Smooth muscle cell (in vitro differentiated cells): Measurements from ENCODE around the gene KCNN2. TPM values are rescaled to one million over a fixed set of nuclear protein-coding genes. Genes with fewer than 3 reads are reported as not detected.

ENCODE experiments used
- DNase-seq: peaks from one replicate; lab custom pipeline; 2025; ENCODE audit not compliant: unreplicated experiment; lab: John Stamatoyannopoulos, UW
- H2AFZ ChIP-seq: fragments of 200-600 bp; sonication (generic); 2 replicates; pipeline ENCODE4 v1.6.0; 2016; ENCODE audit warnings: antibody characterized with exemption, low read depth, mild to moderate bottlenecking
- H3F3A ChIP-seq: fragments of 200-600 bp; sonication (generic); 2 replicates; pipeline ENCODE4 v1.6.0; 2017; ENCODE audit warnings: antibody characterized with exemption, low read depth
- H3K27ac ChIP-seq: fragments of 200-600 bp; sonication (generic); 2 replicates; pipeline ENCODE4 v1.5.1; 2016; ENCODE audit warnings: low read depth, mild to moderate bottlenecking
- H3K27me3 ChIP-seq: fragments of 200-600 bp; sonication (generic); 2 replicates; pipeline ENCODE4 v1.6.1; 2016; ENCODE audit warnings: low read depth, mild to moderate bottlenecking
- H3K36me3 ChIP-seq: fragments of 200-600 bp; sonication (generic); 2 replicates; pipeline ENCODE4 v1.5.1; 2016; ENCODE audit warnings: low read depth
- H3K4me1 ChIP-seq: fragments of 200-600 bp; sonication (generic); 2 replicates; pipeline ENCODE4 v1.5.1; 2016; ENCODE audit warnings: low read depth
- H3K4me2 ChIP-seq: fragments of 200-600 bp; sonication (generic); 2 replicates; pipeline ENCODE4 v1.6.0; 2016; ENCODE audit warnings: mild to moderate bottlenecking
- H3K4me3 ChIP-seq: fragments of 200-600 bp; sonication (generic); 2 replicates; pipeline ENCODE4 v1.5.1; 2016; ENCODE audit warnings: mild to moderate bottlenecking
- H3K79me2 ChIP-seq: fragments of 200-600 bp; sonication (generic); 2 replicates; pipeline ENCODE4 v1.6.0; 2016; ENCODE audit warnings: low read depth, mild to moderate bottlenecking
- H3K9ac ChIP-seq: fragments of 200-600 bp; sonication (generic); 2 replicates; pipeline ENCODE4 v1.6.0; 2016; ENCODE audit warnings: low read depth
- H3K9me3 ChIP-seq: fragments of 200-600 bp; sonication (generic); replicated peaks from 2 replicates; pipeline ENCODE4 v1.5.1; 2016; ENCODE audit warnings: low read depth
- H4K20me1 ChIP-seq: fragments of 200-600 bp; sonication (generic); 2 replicates; pipeline ENCODE4 v1.6.0; 2016; ENCODE audit warnings: low read depth
- CTCF ChIP-seq: fragments of 200-600 bp; sonication (generic); IDR thresholded peaks from 2 replicates; pipeline ENCODE4 v1.5.1; 2017; ENCODE audit warnings: borderline replicate concordance, mild to moderate bottlenecking, antibody characterized with exemption; ENCODE audit not compliant: insufficient read depth, poor library complexity, severe bottlenecking
- WGBS: methylation state at CpG from one replicate; pipeline ENCODE4 v1.1.7; 2016; ENCODE audit warnings: low lambda C conversion rate; 5-methylcytosine and 5-hydroxymethylcytosine counted together
- polyA plus RNA-seq: library from polyadenylated mRNA; unstranded; fragments of >200 nt; fragmentation: Nextera tagmentation; extraction: Ambion mirVana; gene quantifications from 2 replicates; pipeline ENCODE4 v1.2.1, GENCODE V29; 2016
- total RNA-seq: library from RNA; depleted of rRNA; stranded (reverse); fragments of >200 nt; gene quantifications from 2 replicates; pipeline ENCODE4 v1.2.3, GENCODE V29; 2014

Gene KCNN2
- total and polyA plus RNA-seq, 2 experiments from 2014 or later = 3.2 to 8.0 TPM

GRCh38 chr5:114362977-114363761 is 1.3 kb downstream of the KCNN2 start:
- Histone ChIP-seq H3K4me2 (peak overlapping the region; percentile 96), H3K9ac (no peak overlapping the region), H2AFZ (no peak overlapping the region), H3K79me2 (no peaks in the 10 kb centered on the region), H3F3A (no peaks in the 10 kb centered on the region), H3K27me3 (peaks cover 69% of the 10 kb centered on the region), H3K27ac (no peak overlapping the region), H3K36me3 (no peaks in the 10 kb centered on the region), H3K4me3 (peak overlapping the region; percentile 63), H3K4me1 (peaks cover 8% of the 10 kb centered on the region), H3K9me3 (no peaks in the 10 kb centered on the region), H4K20me1 (no peaks in the 10 kb centered on the region)
- 1% methylated on average over 62 of the region's 62 CpGs for WGBS
- DNase-seq = no peak
- no peak for TF ChIP-seq CTCF

- WGBS = 3% methylated on average over 10 of the region's 10 CpGs
- Histone ChIP-seq H3K27me3 (peaks cover 65% of the 10 kb centered on the region), H3K9ac (no peak overlapping the region), H3F3A (no peaks in the 10 kb centered on the region), H3K4me1 (peaks cover 8% of the 10 kb centered on the region), H3K36me3 (no peaks in the 10 kb centered on the region), H3K79me2 (no peaks in the 10 kb centered on the region), H3K4me2 (peak overlapping the region; percentile 96), H2AFZ (no peak overlapping the region), H3K4me3 (peak overlapping the region; percentile 63), H3K9me3 (no peaks in the 10 kb centered on the region), H4K20me1 (no peaks in the 10 kb centered on the region), H3K27ac (no peak overlapping the region)
- TF ChIP-seq CTCF = no peak
- DNase-seq = no peak
Observed at GRCh38 chr5:114363837-114364236, 2.0 kb downstream of the KCNN2 start.

GRCh38 chr5:114367029-114367428 is 5.2 kb downstream of the KCNN2 start:
- Histone ChIP-seq H3F3A (no peaks in the 10 kb centered on the region), H3K27ac (no peak overlapping the region), H3K4me3 (no peak overlapping the region), H3K9me3 (no peaks in the 10 kb centered on the region), H3K4me1 (peaks cover 8% of the 10 kb centered on the region), H3K4me2 (no peak overlapping the region), H3K9ac (no peak overlapping the region), H2AFZ (no peak overlapping the region), H4K20me1 (no peaks in the 10 kb centered on the region), H3K79me2 (no peaks in the 10 kb centered on the region), H3K27me3 (peaks cover 33% of the 10 kb centered on the region), H3K36me3 (no peaks in the 10 kb centered on the region)
- 89% methylated on average over 2 of the region's 2 CpGs for WGBS
- TF ChIP-seq CTCF = no peak
- DNase-seq = no peak
